ENCODE data around the gene GNAL.

DNA sequence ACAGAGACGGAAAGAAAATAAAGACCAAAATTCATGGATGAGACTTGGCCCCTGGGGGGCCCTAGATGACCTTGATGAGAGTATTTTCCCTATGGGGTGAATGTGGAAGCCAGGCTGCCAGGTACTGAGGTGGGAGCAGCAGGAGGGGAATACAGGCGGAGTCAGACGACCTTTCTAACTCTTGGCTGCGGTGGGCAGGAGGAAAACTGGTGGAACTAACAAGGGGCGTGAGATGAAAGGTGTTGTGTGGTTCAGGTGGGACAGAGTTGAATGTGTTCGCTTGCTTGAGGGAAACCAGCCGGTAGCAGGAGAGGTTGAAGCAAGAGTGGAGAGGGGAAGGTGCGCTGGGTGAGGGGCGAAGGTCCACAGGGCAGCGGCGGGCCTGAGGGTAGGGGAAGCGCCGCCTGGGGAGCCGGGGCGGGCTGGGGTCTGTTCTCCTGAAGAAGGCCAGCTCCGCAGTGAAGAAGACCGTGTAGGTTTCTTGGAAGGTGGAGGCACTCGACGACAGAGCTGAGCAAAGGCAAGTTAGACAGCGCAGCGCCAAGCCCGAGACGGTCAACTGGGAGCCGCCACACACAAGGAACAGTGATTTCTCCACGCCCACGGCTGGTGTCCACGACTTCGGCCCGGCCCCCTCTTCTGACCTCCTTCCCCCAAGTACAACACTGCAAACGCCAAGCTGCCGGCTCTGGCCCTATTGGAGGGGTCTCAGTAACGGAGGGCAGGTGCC lies 61.7 kb downstream of the GNAL start:
- TF ChIP-seq, protein P1, sequence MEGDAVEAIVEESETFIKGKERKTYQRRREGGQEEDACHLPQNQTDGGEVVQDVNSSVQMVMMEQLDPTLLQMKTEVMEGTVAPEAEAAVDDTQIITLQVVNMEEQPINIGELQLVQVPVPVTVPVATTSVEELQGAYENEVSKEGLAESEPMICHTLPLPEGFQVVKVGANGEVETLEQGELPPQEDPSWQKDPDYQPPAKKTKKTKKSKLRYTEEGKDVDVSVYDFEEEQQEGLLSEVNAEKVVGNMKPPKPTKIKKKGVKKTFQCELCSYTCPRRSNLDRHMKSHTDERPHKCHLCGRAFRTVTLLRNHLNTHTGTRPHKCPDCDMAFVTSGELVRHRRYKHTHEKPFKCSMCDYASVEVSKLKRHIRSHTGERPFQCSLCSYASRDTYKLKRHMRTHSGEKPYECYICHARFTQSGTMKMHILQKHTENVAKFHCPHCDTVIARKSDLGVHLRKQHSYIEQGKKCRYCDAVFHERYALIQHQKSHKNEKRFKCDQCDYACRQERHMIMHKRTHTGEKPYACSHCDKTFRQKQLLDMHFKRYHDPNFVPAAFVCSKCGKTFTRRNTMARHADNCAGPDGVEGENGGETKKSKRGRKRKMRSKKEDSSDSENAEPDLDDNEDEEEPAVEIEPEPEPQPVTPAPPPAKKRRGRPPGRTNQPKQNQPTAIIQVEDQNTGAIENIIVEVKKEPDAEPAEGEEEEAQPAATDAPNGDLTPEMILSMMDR (IDR thresholded peaks at IDR 0.05): no peak
- no peak for TF ChIP-seq POLR2A (IDR thresholded peaks at IDR 0.05)

Data from thyroid gland (tissue), 4 donors.